ENCODE measurements around the gene ARHGEF3.

DNA sequence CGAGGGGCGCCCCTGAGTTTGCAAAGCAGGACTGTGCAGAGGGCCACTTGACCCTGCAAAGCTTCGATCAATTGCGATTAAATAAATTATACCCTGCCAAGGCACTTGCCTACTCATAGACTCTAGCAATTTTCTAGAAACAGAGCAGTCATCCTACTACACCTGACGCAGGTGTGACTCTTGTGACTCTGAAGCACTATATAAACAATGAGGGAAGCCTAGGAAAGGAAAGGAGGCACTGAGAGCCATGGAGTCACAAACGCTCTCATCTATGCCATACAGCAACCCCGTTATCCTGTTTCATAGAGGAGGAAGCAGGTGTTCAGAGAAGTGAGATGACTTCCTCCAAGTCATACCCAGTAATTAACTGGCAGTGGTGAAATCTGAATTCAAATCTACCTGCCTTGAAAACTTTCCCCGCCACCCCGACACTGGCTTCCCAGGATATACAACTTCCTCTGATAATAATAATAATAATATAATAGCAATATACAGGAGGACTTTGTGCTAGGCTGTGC is 14.4 kb downstream of the ARHGEF3 start:
- TF ChIP-seq, protein P1, sequence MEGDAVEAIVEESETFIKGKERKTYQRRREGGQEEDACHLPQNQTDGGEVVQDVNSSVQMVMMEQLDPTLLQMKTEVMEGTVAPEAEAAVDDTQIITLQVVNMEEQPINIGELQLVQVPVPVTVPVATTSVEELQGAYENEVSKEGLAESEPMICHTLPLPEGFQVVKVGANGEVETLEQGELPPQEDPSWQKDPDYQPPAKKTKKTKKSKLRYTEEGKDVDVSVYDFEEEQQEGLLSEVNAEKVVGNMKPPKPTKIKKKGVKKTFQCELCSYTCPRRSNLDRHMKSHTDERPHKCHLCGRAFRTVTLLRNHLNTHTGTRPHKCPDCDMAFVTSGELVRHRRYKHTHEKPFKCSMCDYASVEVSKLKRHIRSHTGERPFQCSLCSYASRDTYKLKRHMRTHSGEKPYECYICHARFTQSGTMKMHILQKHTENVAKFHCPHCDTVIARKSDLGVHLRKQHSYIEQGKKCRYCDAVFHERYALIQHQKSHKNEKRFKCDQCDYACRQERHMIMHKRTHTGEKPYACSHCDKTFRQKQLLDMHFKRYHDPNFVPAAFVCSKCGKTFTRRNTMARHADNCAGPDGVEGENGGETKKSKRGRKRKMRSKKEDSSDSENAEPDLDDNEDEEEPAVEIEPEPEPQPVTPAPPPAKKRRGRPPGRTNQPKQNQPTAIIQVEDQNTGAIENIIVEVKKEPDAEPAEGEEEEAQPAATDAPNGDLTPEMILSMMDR (IDR thresholded peaks at IDR 0.05) = no peak
- TF ChIP-seq POLR2AphosphoS5 (IDR thresholded peaks at IDR 0.05) (no peak), POLR2A (IDR thresholded peaks at IDR 0.05; ENCODE audit: low read depth) (no peak)
